IMR-90 (cell line): ENCODE measurements around the gene KIFC3. TPM values are rescaled to one million over a fixed set of nuclear protein-coding genes. Genes with fewer than 3 reads are reported as not detected.
A peak's percentile ranks its signal among the peaks of the same experiment; 100 is the strongest.

ENCODE experiments used
- ATAC-seq: fragments of 200-7000 bp; cut with Tn5 transposase; 2 replicates; pipeline ENCODE4 v1.9.1; 2020; ENCODE audit warnings: low read depth, mild to moderate bottlenecking, moderate library complexity
- BruUV-seq: library from RNA; stranded (reverse); fragments of 400-500 nt; replicated peaks from 2 replicates; lab custom pipeline; 2021; lab: Mats Ljungman, UMichigan
- CTCF ChIA-PET: fragments of 300-600 bp; formaldehyde crosslinking; extraction: SDS; loops from one replicate; lab custom pipeline; 2021; ENCODE audit warnings: antibody characterized with exemption; lab: Yijun Ruan, JAX
- POLR2A ChIA-PET: fragments of 300-600 bp; sonication (Branson Sonifier 250); formaldehyde crosslinking; loops from one replicate; lab custom pipeline; 2022; ENCODE audit warnings: antibody characterized with exemption; ENCODE audit not compliant: unreplicated experiment; lab: Charles Lee
- DNase-seq: peaks from one replicate; pipeline ENCODE4 v3.0.0; 2013
- H2AFZ ChIP-seq: replicated peaks from 2 replicates; pipeline ENCODE3; 2013; ENCODE audit warnings: low read length, mild to moderate bottlenecking; ENCODE audit not compliant: poor library complexity
- H2AK5ac ChIP-seq: 2 replicates; pipeline ENCODE4 v1.6.1; 2013; ENCODE audit warnings: low read depth, low read length, inconsistent platforms
- H2AK9ac ChIP-seq: replicated peaks from 2 replicates; pipeline ENCODE3; 2013; ENCODE audit warnings: mild to moderate bottlenecking, low read depth, low read length, moderate library complexity; ENCODE audit not compliant: poor library complexity
- H2BK120ac ChIP-seq: 2 replicates; pipeline ENCODE4 v1.6.1; 2013; ENCODE audit warnings: low read depth, low read length, inconsistent platforms
- H2BK15ac ChIP-seq: 3 replicates; pipeline ENCODE4 v1.6.1; 2013; ENCODE audit warnings: low read depth, low read length, inconsistent platforms
- H2BK20ac ChIP-seq: 2 replicates; pipeline ENCODE4 v1.6.1; 2013; ENCODE audit warnings: low read depth, mild to moderate bottlenecking, inconsistent platforms, low read length, moderate library complexity
- H2BK5ac ChIP-seq: 2 replicates; pipeline ENCODE4 v1.6.1; 2013; ENCODE audit warnings: mild to moderate bottlenecking, low read depth, low read length, inconsistent platforms; ENCODE audit not compliant: poor library complexity, severe bottlenecking
- H3K14ac ChIP-seq: replicated peaks from 2 replicates; pipeline ENCODE4 v1.6.1; 2013; ENCODE audit warnings: low read depth, low read length, inconsistent platforms
- H3K18ac ChIP-seq: 2 replicates; pipeline ENCODE4 v1.6.1; 2013; ENCODE audit warnings: low read depth, low read length, control low read depth
- H3K23ac ChIP-seq: 2 replicates; pipeline ENCODE4 v1.6.1; 2013; ENCODE audit warnings: low read depth, low read length, inconsistent platforms
- H3K27ac ChIP-seq: 2 replicates; pipeline ENCODE4 v1.5.1; 2013; ENCODE audit warnings: mild to moderate bottlenecking, control low read depth, low read length; ENCODE audit not compliant: insufficient read depth
- H3K27me3 ChIP-seq: 2 replicates; pipeline ENCODE4 v1.6.1; 2013; ENCODE audit warnings: low read length; ENCODE audit not compliant: control insufficient read depth, insufficient read depth
- H3K36me3 ChIP-seq: 2 replicates; pipeline ENCODE4 v1.6.1; 2013; ENCODE audit warnings: low read length, mixed read lengths; ENCODE audit not compliant: control insufficient read depth, insufficient read depth
- H3K4ac ChIP-seq: 2 replicates; pipeline ENCODE4 v1.6.1; 2013; ENCODE audit warnings: low read depth, low read length, inconsistent platforms
- H3K4me1 ChIP-seq: 2 replicates; pipeline ENCODE4 v1.6.1; 2013; ENCODE audit warnings: low read length, mixed read lengths; ENCODE audit not compliant: control insufficient read depth, insufficient read depth
- H3K4me2 ChIP-seq: 2 replicates; pipeline ENCODE4 v1.6.1; 2013; ENCODE audit warnings: low read depth, mild to moderate bottlenecking, control low read depth, low read length, moderate library complexity
- H3K4me3 ChIP-seq: 2 replicates; pipeline ENCODE4 v1.5.1; 2013; ENCODE audit warnings: low read depth, mild to moderate bottlenecking, control low read depth, low read length, moderate library complexity; ENCODE audit not compliant: insufficient read depth
- H3K56ac ChIP-seq: 2 replicates; pipeline ENCODE4 v1.6.1; 2013; ENCODE audit warnings: low read length, inconsistent platforms; ENCODE audit not compliant: insufficient read depth; ENCODE audit errors: extremely low read depth
- H3K79me1 ChIP-seq, 2 experiments: 2 replicates each; pipeline ENCODE4 v1.6.1; 2013; ENCODE audit warnings: low read length in 2 of 2, inconsistent platforms in 1 of 2, low read depth in 1 of 2
- H3K9ac ChIP-seq: 2 replicates; pipeline ENCODE4 v1.6.1; 2013; ENCODE audit warnings: low read depth, low read length, control low read depth
- H3K9me1 ChIP-seq: 2 replicates; pipeline ENCODE4 v1.6.1; 2013; ENCODE audit warnings: low read length, inconsistent platforms; ENCODE audit not compliant: insufficient read depth
- H3K9me3 ChIP-seq: 2 replicates; pipeline ENCODE4 v1.6.1; 2013; ENCODE audit warnings: low read length; ENCODE audit not compliant: control insufficient read depth, insufficient read depth
- H4K20me1 ChIP-seq: 2 replicates; pipeline ENCODE4 v1.6.1; 2013; ENCODE audit warnings: low read length, inconsistent platforms; ENCODE audit not compliant: insufficient read depth
- H4K5ac ChIP-seq: 2 replicates; pipeline ENCODE4 v1.6.1; 2013; ENCODE audit warnings: mild to moderate bottlenecking, low read depth, low read length, control low read depth
- H4K8ac ChIP-seq, 2 experiments: 2 replicates each; pipeline ENCODE4 v1.6.1; 2013; ENCODE audit warnings: low read depth in 2 of 2, low read length in 2 of 2, control low read depth in 1 of 2, inconsistent platforms in 1 of 2
- H4K91ac ChIP-seq: 2 replicates; pipeline ENCODE4 v1.6.1; 2013; ENCODE audit warnings: low read depth, low read length, inconsistent platforms; ENCODE audit not compliant: insufficient read depth
- BHLHE40 ChIP-seq: fragments of 150-350 bp; IDR thresholded peaks from 2 replicates; pipeline ENCODE4 v1.6.1; 2016; ENCODE audit warnings: mild to moderate bottlenecking, low read depth, low read length
- CTCF ChIP-seq: conservative IDR thresholded peaks from 2 replicates; pipeline ENCODE4 v1.5.1; 2012; ENCODE audit warnings: mild to moderate bottlenecking, low read depth, low read length, improper control_type of control experiment
- FOS ChIP-seq: fragments of 150-350 bp; IDR thresholded peaks from 2 replicates; pipeline ENCODE4 v1.6.1; 2016; ENCODE audit warnings: low read depth, low read length
- MXI1 ChIP-seq: IDR thresholded peaks from 2 replicates; pipeline ENCODE4 v1.6.1; 2012; ENCODE audit warnings: low read depth, mild to moderate bottlenecking, low read length, moderate library complexity, borderline replicate concordance
- NFE2L2 ChIP-seq: fragments of 150-350 bp; IDR thresholded peaks from 2 replicates; pipeline ENCODE4 v1.6.1; 2016; ENCODE audit warnings: low read depth, mild to moderate bottlenecking, low read length
- USF2 ChIP-seq: fragments of 150-350 bp; IDR thresholded peaks from 2 replicates; pipeline ENCODE4 v1.6.1; 2017; ENCODE audit warnings: mild to moderate bottlenecking, antibody characterized with exemption, low read length, low read depth
- WGBS, 2 experiments: methylation state at CpG; one replicate each; pipeline versions ENCODE4 v1.1.5 to v1.1.7; 2013; ENCODE audit warnings: missing lambda C conversion rate in 2 of 2; ENCODE audit not compliant: insufficient read length in 1 of 2; ENCODE audit errors: extremely low coverage in 2 of 2; 5-methylcytosine and 5-hydroxymethylcytosine counted together
- dilution Hi-C: fragments of 300-500 bp; cut with HindIII; formaldehyde crosslinking; loops from one replicate; pipeline ENCODE4 v1.14.3; 2018; ENCODE audit warnings: low sequenced_read_pairs; ENCODE audit not compliant: unreplicated experiment
- in situ Hi-C: fragments of 300-500 bp; cut with MboI; formaldehyde crosslinking; loops from 3 replicates; pipeline ENCODE4 v1.14.3; 2019; ENCODE audit warnings: low sequenced_read_pairs, inconsistent platforms, mixed read lengths
- intact Hi-C: fragments of 100-400 bp; cut with micrococcal nuclease; formaldehyde crosslinking; loops from 2 replicates; pipeline ENCODE4 v1.10.0; 2022
- polyA plus RNA-seq, 3 experiments: library from polyadenylated mRNA; depleted of rRNA; stranded (reverse); fragments of >200 nt; gene quantifications; 2 replicates each; pipeline ENCODE4 v1.2.3, GENCODE V29; 2012; ENCODE audit warnings: low replicate concordance in 1 of 3
- total RNA-seq: library from RNA; depleted of rRNA; stranded (reverse); fragments of >200 nt; gene quantifications from 2 replicates; pipeline ENCODE4 v1.2.3, GENCODE V29; 2012

KIFC3 gene
- total and polyA plus RNA-seq, 2 of the 4 experiments (the other 2 are of a cell fraction) = 48.6 to 62.5 TPM

DNA sequence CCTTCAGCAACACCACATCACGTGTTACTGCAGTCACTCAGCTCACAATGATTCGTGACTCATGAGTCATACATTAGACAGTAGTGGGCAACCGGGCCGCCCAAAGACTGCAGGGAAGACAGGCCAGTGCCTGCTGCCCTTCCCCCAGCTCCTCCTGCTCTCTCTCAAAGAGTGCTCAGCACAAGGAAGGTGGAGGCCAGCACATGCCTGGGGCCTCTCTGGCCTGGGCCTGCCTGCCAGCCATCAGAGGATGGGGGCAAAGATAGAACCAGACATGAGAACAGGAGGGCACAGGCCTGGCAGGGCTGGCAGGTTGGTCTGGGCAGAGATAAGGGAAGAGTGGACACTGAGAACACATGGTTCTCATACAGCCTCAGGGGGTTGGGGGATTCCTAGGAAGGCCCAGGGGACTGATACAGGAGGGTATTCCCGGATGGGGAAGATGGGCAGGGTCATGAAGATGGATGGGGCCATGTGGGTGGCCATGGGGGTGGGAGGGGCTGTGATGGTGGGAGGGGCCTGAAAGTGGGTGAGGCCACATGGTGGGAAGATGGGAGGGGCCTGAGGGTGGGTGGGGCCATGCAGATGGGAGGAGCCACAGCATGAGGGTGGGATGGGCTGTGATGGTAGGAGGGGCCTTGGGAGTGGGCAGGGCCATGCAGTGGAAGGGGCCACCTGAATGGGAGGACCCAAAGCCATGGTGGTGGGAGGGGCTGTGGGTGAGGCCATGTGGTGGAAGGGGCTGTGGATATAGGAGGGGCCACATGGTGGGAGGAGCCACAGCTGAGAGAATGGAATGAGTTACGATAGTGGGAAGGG lies 37.7 kb downstream of the KIFC3 start:
- peaks cover 4% of the 10 kb centered on the region for H3K9me1 ChIP-seq
- peak overlapping the region; percentile 87 for H3K14ac ChIP-seq
- peak overlapping the region; percentile 26 for H3K18ac ChIP-seq
- peak; percentile 90 for DNase-seq
- no peaks in the 10 kb centered on the region for H3K27me3 ChIP-seq
- peak overlapping the region; percentile 19; the same call in 1 of the 2 replicates for H3K9ac ChIP-seq
- peak overlapping the region; percentile 59 for H3K27ac ChIP-seq
- in situ Hi-C loops = no loop called here
- H3K9me3 ChIP-seq = no peaks in the 10 kb centered on the region
- H3K23ac ChIP-seq = peak overlapping the region; percentile 66; the same call in 1 of the 2 replicates
- peak overlapping the region; percentile 57; the same call in 2 of the 3 replicates for H2BK15ac ChIP-seq
- peak overlapping the region; percentile 91 for H2AFZ ChIP-seq
- peak overlapping the region; percentile 78 for H2BK120ac ChIP-seq
- TF ChIP-seq USF2 (peak; percentile 87), MXI1 (peak; percentile 74; the same call in 1 of the 2 replicates), NFE2L2 (no peak), CTCF (no peak), BHLHE40 (peak; percentile 90), FOS (peak; percentile 91)
- peak; percentile 95 for ATAC-seq
- peaks cover 7% of the 10 kb centered on the region for H3K4me1 ChIP-seq
- 0 out of 2 replicates have a peak overlapping the region, but pooled peaks have one; percentile 1 for H3K4me2 ChIP-seq
- peak overlapping the region; percentile 98 for H2AK9ac ChIP-seq
- H4K91ac ChIP-seq = peak overlapping the region; percentile 88
- intact Hi-C loops = no loop called here
- 80% methylated on average over 1 of the region's 6 CpGs; no CpG with 5 or more reads in 1 of the 2 experiments for WGBS, 2 experiments
- dilution Hi-C loops = no loop called here
- H3K4ac ChIP-seq = peak overlapping the region; percentile 96
- peak overlapping the region; percentile 99 for H2AK5ac ChIP-seq
- H2BK5ac ChIP-seq = peak overlapping the region; percentile 89
- peaks cover 56% of the 10 kb centered on the region for H3K36me3 ChIP-seq
- CTCF ChIA-PET = interaction anchor here (0.6 to 1.1 kb wide), 3 partner anchors 83 to 103 kb away, joined by 3 to 8 read pairs (median 4); no protein-coding TSS in a partner anchor
- peak overlapping the region; percentile 27; the same call in 1 of the 2 replicates for H4K5ac ChIP-seq
- H4K8ac ChIP-seq = peak overlapping the region; percentile 38 to 76
- no peak overlapping the region for H3K4me3 ChIP-seq
- H2BK20ac ChIP-seq = peak overlapping the region; percentile 76
- H3K79me1 ChIP-seq = peaks cover 5 to 25% of the 10 kb centered on the region in 2 experiments; a peak in 3 of 4 replicates
- H4K20me1 ChIP-seq = peaks cover 3% of the 10 kb centered on the region; the same call in 1 of the 2 replicates
- no TSS peak for BruUV-seq
- peak overlapping the region; percentile 38; the same call in 1 of the 2 replicates for H3K56ac ChIP-seq
- POLR2A ChIA-PET = no interaction called here
